SKM-1 treated with dmso at 0.1 percent for 144 hours (cell line): ENCODE data around the gene OSBPL1A.

Source experiments
- DNase-seq: peaks from one replicate; lab custom pipeline; 2025; ENCODE audit not compliant: unreplicated experiment; lab: John Stamatoyannopoulos, UW

Gene OSBPL1A

GRCh38 chr18:24138409-24138788 lies 259.2 kb downstream of the OSBPL1A start:
- DNase-seq = no peak

DNA sequence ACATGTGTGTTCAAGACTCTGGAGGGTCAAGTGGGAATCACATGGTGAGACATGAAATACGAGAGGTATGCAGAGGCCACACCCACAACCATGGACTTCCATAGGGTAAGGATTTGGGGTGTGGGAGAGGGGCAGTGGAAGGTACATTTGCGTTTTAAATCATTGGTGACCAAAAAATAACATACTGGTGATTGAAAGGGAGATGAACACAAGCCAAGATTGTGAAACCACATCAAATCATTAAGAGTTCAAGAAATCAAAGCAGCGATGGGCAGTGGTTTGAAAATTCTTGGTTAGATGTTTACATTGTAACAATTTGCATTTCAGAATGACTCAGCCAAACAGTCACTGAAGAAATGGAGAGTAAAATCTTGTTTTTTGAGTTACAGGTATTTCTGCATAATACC lies 260.7 kb downstream of the OSBPL1A start:
- no peak for DNase-seq

DNA sequence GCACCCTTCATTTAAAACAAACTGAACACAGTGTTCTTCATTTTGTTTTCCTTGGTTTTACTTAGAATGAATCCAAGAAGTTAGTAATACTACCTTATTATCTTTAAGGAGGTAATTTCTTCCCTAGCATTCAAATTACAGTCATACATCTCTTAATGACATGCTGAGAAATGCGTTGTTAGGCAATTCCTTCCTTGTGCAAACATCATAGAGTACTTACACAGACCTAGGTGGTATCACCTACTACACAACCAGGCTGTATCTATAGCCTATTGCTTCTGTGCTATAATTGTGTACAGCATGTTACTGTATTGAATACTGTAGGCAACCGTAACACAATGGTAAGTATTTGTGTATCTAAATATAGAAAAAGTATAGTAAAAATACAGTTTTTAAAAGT lies 267.1 kb downstream of the OSBPL1A start:
- DNase-seq = no peak

DNA sequence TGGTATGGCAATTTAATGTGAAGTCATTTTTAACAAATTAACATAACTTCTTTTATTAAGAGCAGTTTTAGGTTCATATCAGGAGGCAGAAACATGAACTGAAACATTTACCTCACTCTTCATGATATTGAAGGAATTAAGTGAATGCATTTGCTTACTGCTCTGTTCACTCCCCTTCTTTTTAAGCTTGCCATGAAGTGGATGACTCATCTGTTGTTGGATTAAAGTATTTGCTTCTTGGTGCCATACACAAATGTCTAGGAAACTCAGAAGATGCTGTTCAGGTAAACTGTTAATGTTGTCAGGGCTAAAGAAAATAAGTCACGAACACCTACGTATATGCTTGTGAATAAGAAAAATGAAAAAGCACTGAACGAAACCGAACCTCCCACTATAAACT lies 268.9 kb downstream of the OSBPL1A start:
- no peak for DNase-seq

GRCh38 chr18:24127735-24128134 lies 269.9 kb downstream of the OSBPL1A start:
- DNase-seq = no peak

GRCh38 chr18:24126155-24126961 lies 271.3 kb downstream of the OSBPL1A start:
- DNase-seq = no peak

DNA sequence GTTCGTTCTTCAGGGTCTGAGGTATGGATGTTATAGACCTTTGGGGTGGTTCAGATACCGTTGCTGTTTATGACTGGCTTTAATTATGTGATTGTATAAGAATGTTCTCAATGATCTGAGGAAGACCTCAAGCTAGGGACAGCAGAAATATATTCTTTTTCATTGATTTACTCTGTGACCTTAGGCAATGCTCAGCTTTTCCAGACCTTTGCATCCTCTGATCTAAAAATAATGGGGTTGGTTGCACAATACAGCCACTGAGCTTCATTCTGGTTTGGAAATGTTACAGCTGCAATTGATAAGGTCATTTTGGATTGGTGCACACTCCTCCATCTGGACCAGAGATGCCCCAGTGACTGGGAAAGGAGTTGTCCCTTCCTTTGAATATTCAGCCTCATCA lies 276.0 kb downstream of the OSBPL1A start:
- no peak for DNase-seq

GRCh38 chr18:24120676-24121075 lies 276.9 kb downstream of the OSBPL1A start:
- DNase-seq = no peak

DNA sequence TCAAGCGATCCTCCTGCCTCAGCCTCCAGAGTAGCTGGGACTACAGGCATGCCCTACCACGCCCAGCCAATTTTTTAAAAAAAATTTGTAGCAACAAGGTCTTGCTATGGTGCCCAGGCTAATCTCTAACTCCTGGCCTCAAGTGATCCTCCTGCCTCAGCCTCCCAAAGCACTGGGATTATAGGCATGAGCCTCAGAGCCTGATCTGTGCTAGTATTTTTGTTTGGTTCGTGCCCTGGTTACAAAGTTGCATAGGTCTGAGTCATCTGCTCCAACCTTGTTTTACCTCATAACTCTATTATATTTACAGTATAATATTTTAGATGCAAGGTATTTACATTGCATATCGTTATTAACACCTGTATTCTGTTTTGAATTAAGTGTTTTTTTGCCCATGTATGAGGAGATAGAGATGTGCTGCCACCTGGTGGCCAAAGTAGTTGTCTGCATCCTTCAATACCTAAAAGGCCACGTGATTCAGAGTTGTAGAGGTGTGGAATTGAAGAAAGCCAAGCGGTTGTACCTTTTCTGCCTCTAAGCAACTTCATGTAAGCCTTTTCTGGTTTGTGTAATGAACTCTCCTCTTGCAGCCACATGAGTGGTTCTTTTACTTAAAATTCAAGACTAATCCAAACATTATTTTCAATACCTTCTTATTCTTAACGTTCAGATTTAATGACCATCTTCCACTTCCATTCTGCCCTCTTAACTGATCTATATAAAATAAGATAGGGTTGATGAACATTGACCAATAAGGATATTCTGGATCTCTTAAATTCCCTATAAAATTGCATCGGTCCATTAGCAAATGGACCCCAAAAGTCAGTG lies 278.7 kb downstream of the OSBPL1A start:
- peak; percentile 69 for DNase-seq

- DNase-seq = no peak
These were observed 282.0 kb downstream of the OSBPL1A start for GRCh38 chr18:24115628-24116027.

GRCh38 chr18:24114924-24115549 lies 282.6 kb downstream of the OSBPL1A start:
- no peak for DNase-seq

GRCh38 chr18:24112874-24113615 lies 284.6 kb downstream of the OSBPL1A start:
- no peak for DNase-seq

GRCh38 chr18:24112464-24112863 lies 285.2 kb downstream of the OSBPL1A start:
- DNase-seq = no peak
